Measurements from ENCODE around the gene TBC1D1. TPM values are rescaled to one million over a fixed set of nuclear protein-coding genes. Genes with fewer than 3 reads are reported as not detected.

Gene TBC1D1
- total RNA-seq, 1 experiment from 2014 or later, result 36.0 TPM

GRCh38 chr4:38082021-38082420 is 191.1 kb downstream of the TBC1D1 start:
- no peak for TF ChIP-seq CTCF (IDR thresholded peaks at IDR 0.05; ENCODE audit: unreplicated experiment)
- POLR2A ChIA-PET, result interaction anchor here (0.7 to 1.1 kb wide), 2 partner anchors 13 to 14 kb away, joined by 3 read pairs; no protein-coding TSS in a partner anchor
- Mint-ChIP-seq H3K4me3 (ENCODE audit: unreplicated experiment) (no peak overlapping the region), H3K9me3 (ENCODE audit: unreplicated experiment) (no peaks in the 10 kb centered on the region), H3K4me1 (ENCODE audit: insufficient read depth, unreplicated experiment) (peaks cover 15% of the 10 kb centered on the region), H3K36me3 (ENCODE audit: insufficient read depth, unreplicated experiment) (no peaks in the 10 kb centered on the region), H3K27me3 (ENCODE audit: insufficient read depth, unreplicated experiment) (no peaks in the 10 kb centered on the region), H3K27ac (ENCODE audit: low read depth, unreplicated experiment) (peak overlapping the region; percentile 4)
- no TSS peak for BruUV-seq (replicated peaks)
- CTCF ChIA-PET, result interaction anchor here (1.1 kb wide), 1 partner anchor 10 kb away, joined by 3 read pairs; no protein-coding TSS in a partner anchor
- intact Hi-C loops (cut with micrococcal nuclease), result no loop called here
- DNase-seq (ENCODE audit: unreplicated experiment), result no peak

- Mint-ChIP-seq H3K4me3 (ENCODE audit: unreplicated experiment) (no peak overlapping the region), H3K36me3 (ENCODE audit: insufficient read depth, unreplicated experiment) (no peaks in the 10 kb centered on the region), H3K27me3 (ENCODE audit: insufficient read depth, unreplicated experiment) (no peaks in the 10 kb centered on the region), H3K9me3 (ENCODE audit: unreplicated experiment) (no peaks in the 10 kb centered on the region), H3K27ac (ENCODE audit: low read depth, unreplicated experiment) (peak overlapping the region; percentile 4), H3K4me1 (ENCODE audit: insufficient read depth, unreplicated experiment) (peaks cover 15% of the 10 kb centered on the region)
- intact Hi-C loops (cut with micrococcal nuclease), result no loop called here
- no TSS peak for BruUV-seq (replicated peaks)
- TF ChIP-seq CTCF (IDR thresholded peaks at IDR 0.05; ENCODE audit: unreplicated experiment), result no peak
- ChIA-PET POLR2A (interaction anchor here (0.7 to 1.1 kb wide), 2 partner anchors 12 to 14 kb away, joined by 3 read pairs; no protein-coding TSS in a partner anchor), CTCF (interaction anchor here (1.1 kb wide), 1 partner anchor 11 kb away, joined by 3 read pairs; no protein-coding TSS in a partner anchor)
- DNase-seq (ENCODE audit: unreplicated experiment), result no peak
Observed at GRCh38 chr4:38082424-38083385, 191.8 kb downstream of the TBC1D1 start.

GRCh38 chr4:38084877-38085711 is 194.2 kb downstream of the TBC1D1 start:
- BruUV-seq (replicated peaks), result no TSS peak
- Mint-ChIP-seq H3K4me3 (ENCODE audit: unreplicated experiment) (no peak overlapping the region), H3K9me3 (ENCODE audit: unreplicated experiment) (no peaks in the 10 kb centered on the region), H3K4me1 (ENCODE audit: insufficient read depth, unreplicated experiment) (no peaks in the 10 kb centered on the region), H3K27me3 (ENCODE audit: insufficient read depth, unreplicated experiment) (no peaks in the 10 kb centered on the region), H3K27ac (ENCODE audit: low read depth, unreplicated experiment) (no peak overlapping the region), H3K36me3 (ENCODE audit: insufficient read depth, unreplicated experiment) (no peaks in the 10 kb centered on the region)
- no peak for DNase-seq (ENCODE audit: unreplicated experiment)
- intact Hi-C loops (cut with micrococcal nuclease), result no loop called here
- ChIA-PET POLR2A (interaction anchor here (0.8 kb wide), 1 partner anchor 772 kb away, joined by 4 read pairs; the partner anchor contains the start of gene TLR6), CTCF (interaction anchor here (0.7 kb wide), 1 partner anchor 23 kb away, joined by 3 read pairs; no protein-coding TSS in a partner anchor)
- no peak for TF ChIP-seq CTCF (IDR thresholded peaks at IDR 0.05; ENCODE audit: unreplicated experiment)
